HepG2 (cell line): ENCODE results near the gene RNF6. TPM values are rescaled to one million over a fixed set of nuclear protein-coding genes. Genes with fewer than 3 reads are reported as not detected.
A peak's percentile ranks its signal among the peaks of the same experiment; 100 is the strongest.

Experiments
- ATAC-seq: fragments of 200-7000 bp; cut with Tn5 transposase; 3 replicates; pipeline ENCODE4 v1.9.1; 2020; ENCODE audit warnings: mild to moderate bottlenecking, moderate library complexity
- BruUV-seq: library from RNA; stranded (reverse); fragments of 400-500 nt; replicated peaks from 2 replicates; lab custom pipeline; 2021; lab: Mats Ljungman, UMichigan
- CTCF ChIA-PET: fragments of 300-600 bp; formaldehyde crosslinking; extraction: SDS; loops from one replicate; lab custom pipeline; 2021; ENCODE audit warnings: low total read pairs, inconsistent platforms, low intra/inter-chr PET ratio; lab: Yijun Ruan, JAX
- POLR2A ChIA-PET: fragments of 350-600 bp; sonication (Branson Sonifier 250); formaldehyde crosslinking; loops from one replicate; lab custom pipeline; 2020; ENCODE audit warnings: antibody characterized with exemption, inconsistent platforms; lab: Yijun Ruan, JAX
- DNase-seq: peaks from one replicate; pipeline ENCODE4 v3.0.0-alpha.2; 2015; ENCODE audit warnings: low spot score
- FAIRE-seq: peaks from 3 replicates; lab custom pipeline; 2011; peaks lifted over from hg19 to GRCh38; lab: Jason Lieb, UNC
- H2AFZ ChIP-seq: one replicate; pipeline ENCODE4 v1.6.1; 2011; ENCODE audit warnings: low read length, inconsistent platforms
- H3K27ac ChIP-seq: fragments of 300-600 bp; 3 replicates; pipeline ENCODE4 v1.8.0; 2011; ENCODE audit warnings: mixed run types, mild to moderate bottlenecking, mixed read lengths, low read length, inconsistent platforms; ENCODE audit not compliant: insufficient read depth; ENCODE audit errors: extremely low read length
- H3K27me3 ChIP-seq, 2 experiments: fragments of 200-600 bp in 1 of 2; 2 replicates in 1 of 2; 3 replicates in 1 of 2; pipeline versions ENCODE4 v1.6.0 to v1.8.0; 2011; ENCODE audit warnings: low read length in 2 of 2, mild to moderate bottlenecking in 2 of 2, moderate library complexity in 2 of 2, inconsistent platforms in 1 of 2; ENCODE audit not compliant: insufficient read depth in 2 of 2, control insufficient read depth in 1 of 2
- H3K36me3 ChIP-seq, 2 experiments: fragments of 200-600 bp in 1 of 2; replicated peaks in 1 of 2; 2 replicates in 1 of 2; 3 replicates in 1 of 2; pipeline versions ENCODE4 v1.5.1 to v1.8.0; 2011; ENCODE audit warnings: low read length in 2 of 2, inconsistent platforms in 1 of 2; ENCODE audit not compliant: insufficient read depth in 2 of 2, control insufficient read depth in 1 of 2
- H3K4me1 ChIP-seq: 2 replicates; pipeline ENCODE4 v1.5.1; 2012; ENCODE audit warnings: low read length, inconsistent platforms; ENCODE audit not compliant: insufficient read depth
- H3K4me2 ChIP-seq: 2 replicates; pipeline ENCODE4 v1.6.0; 2011; ENCODE audit warnings: low read depth, low read length, inconsistent platforms
- H3K4me3 ChIP-seq, 3 experiments: fragments of 200-600 bp in 1 of 3; sonication (generic), shearing (Covaris generic) in 1 of 3; replicated peaks in 1 of 3; 2 replicates each; pipeline ENCODE4 v1.5.1; 2011 to 2016; ENCODE audit warnings: low read length in 3 of 3, inconsistent platforms in 2 of 3, low read depth in 2 of 3, mild to moderate bottlenecking in 2 of 3, control low read depth in 1 of 3, mixed read lengths in 1 of 3; ENCODE audit not compliant: insufficient read depth in 1 of 3
- H3K79me2 ChIP-seq: one replicate; pipeline ENCODE4 v1.6.1; 2011; ENCODE audit warnings: low read length, inconsistent platforms; ENCODE audit not compliant: insufficient read depth
- H3K9ac ChIP-seq: 2 replicates; pipeline ENCODE4 v1.6.0; 2011; ENCODE audit warnings: mild to moderate bottlenecking, low read depth, low read length, inconsistent platforms; ENCODE audit not compliant: insufficient read depth
- H3K9me3 ChIP-seq: 2 replicates; pipeline ENCODE4 v1.5.1; 2012; ENCODE audit warnings: mild to moderate bottlenecking, low read length
- H4K20me1 ChIP-seq: 2 replicates; pipeline ENCODE4 v1.6.0; 2011; ENCODE audit warnings: inconsistent platforms, mild to moderate bottlenecking, low read length, moderate library complexity; ENCODE audit not compliant: insufficient read depth
- ARID4A ChIP-seq: sonication (generic); formaldehyde crosslinking; IDR thresholded peaks from 2 replicates; pipeline ENCODE4 v1.5.0; 2020; ENCODE audit warnings: mild to moderate bottlenecking, missing genetic modification reagents, borderline replicate concordance
- ATAD3A ChIP-seq: sonication (generic); formaldehyde crosslinking; IDR thresholded peaks from 2 replicates; pipeline ENCODE4 v1.4.0; 2020; ENCODE audit warnings: missing genetic modification reagents
- MTF1 ChIP-seq: sonication (generic); formaldehyde crosslinking; IDR thresholded peaks from 2 replicates; pipeline ENCODE4 v1.5.0; 2020; ENCODE audit warnings: missing genetic modification reagents
- NCOA5 ChIP-seq: sonication (generic); formaldehyde crosslinking; IDR thresholded peaks from 2 replicates; pipeline ENCODE4 v1.4.0; 2020; ENCODE audit warnings: missing genetic modification reagents
- TBL1XR1 ChIP-seq: fragments of 150-350 bp; IDR thresholded peaks from 2 replicates; pipeline ENCODE4 v1.6.1; 2014; ENCODE audit warnings: borderline replicate concordance, low read length; ENCODE audit not compliant: partially characterized antibody
- TCF12 ChIP-seq, 2 experiments: fragments of 450-650 bp in 1 of 2; sonication (generic) in 1 of 2; formaldehyde crosslinking in 1 of 2; IDR thresholded peaks; 2 replicates each; pipeline versions ENCODE4 v1.6.1 to v1.8.0; 2017 to 2022; ENCODE audit warnings: antibody characterized with exemption in 1 of 2, mild to moderate bottlenecking in 1 of 2, missing genetic modification reagents in 1 of 2, moderate library complexity in 1 of 2
- TFAP4 ChIP-seq: sonication (generic); IDR thresholded peaks from 2 replicates; pipeline ENCODE4 v1.6.1; 2016; ENCODE audit warnings: low read depth, borderline replicate concordance
- THYN1 ChIP-seq: sonication (generic); formaldehyde crosslinking; IDR thresholded peaks from 2 replicates; pipeline ENCODE4 v1.8.1; 2023; ENCODE audit warnings: low read depth, mild to moderate bottlenecking, moderate library complexity, missing genetic modification reagents, borderline replicate concordance
- ZBTB2 ChIP-seq: sonication (generic); formaldehyde crosslinking; IDR thresholded peaks from 2 replicates; pipeline ENCODE4 v1.8.0; 2022; ENCODE audit warnings: low read depth, missing genetic modification reagents
- ZFY ChIP-seq: sonication (generic); formaldehyde crosslinking; IDR thresholded peaks from 2 replicates; pipeline ENCODE4 v1.4.0; 2020; ENCODE audit warnings: missing genetic modification reagents
- ZNF263 ChIP-seq: sonication (generic); formaldehyde crosslinking; IDR thresholded peaks from 2 replicates; pipeline ENCODE4 v1.4.0; 2020; ENCODE audit warnings: missing genetic modification reagents
- ZNF282 ChIP-seq: fragments of 450-650 bp; IDR thresholded peaks from 2 replicates; pipeline ENCODE4 v1.6.1; 2018; ENCODE audit not compliant: partially characterized antibody
- ZNF672 ChIP-seq: sonication (generic); formaldehyde crosslinking; IDR thresholded peaks from 2 replicates; pipeline ENCODE4 v1.8.1; 2022; ENCODE audit warnings: missing genetic modification reagents
- ZNF781 ChIP-seq: sonication (generic); formaldehyde crosslinking; IDR thresholded peaks from 2 replicates; pipeline ENCODE4 v1.5.1; 2020; ENCODE audit warnings: borderline replicate concordance, mild to moderate bottlenecking, missing genetic modification reagents; ENCODE audit errors: not compliant biosample characterization
- ZNF788 ChIP-seq: sonication (generic); formaldehyde crosslinking; IDR thresholded peaks from 2 replicates; pipeline ENCODE4 v1.5.0; 2020; ENCODE audit warnings: mild to moderate bottlenecking, missing genetic modification reagents, borderline replicate concordance
- WGBS: methylation state at CpG from one replicate; pipeline ENCODE4 v1.1.6; 2017; ENCODE audit warnings: low lambda C conversion rate; 5-methylcytosine and 5-hydroxymethylcytosine counted together
- in situ Hi-C: cut with HindIII; loops from 2 replicates; pipeline ENCODE4 v1.10.0; 2017; ENCODE audit warnings: low pct_unique_long_range_greater_than_20kb; ENCODE audit not compliant: extremely low pct_ligation_motif_present
- intact Hi-C: fragments of 100-400 bp; cut with micrococcal nuclease; formaldehyde crosslinking; loops from one replicate; pipeline ENCODE4 v1.10.0; 2022; ENCODE audit not compliant: unreplicated experiment
- polyA plus RNA-seq, 8 experiments: library from polyadenylated mRNA; depleted of rRNA in 3 of 8; stranded (reverse) in 7 of 8; unstranded in 1 of 8; fragments of >200 nt; fragmentation: Illumina TruSeq in 4 of 8; extraction: Trizol in 4 of 8; gene quantifications; 2 replicates each; pipeline versions ENCODE4 v1.2.1 to v1.2.3, GENCODE V29; 2011 to 2016; ENCODE audit warnings: low read depth in 4 of 8, missing spikeins in 1 of 8, mixed read lengths in 1 of 8; ENCODE audit not compliant: insufficient read depth in 1 of 8
- total RNA-seq, 5 experiments: library from RNA; depleted of rRNA; stranded (reverse); fragments of >200 nt; fragmentation: Illumina TruSeq; extraction: Trizol; gene quantifications; 2 replicates each; pipeline ENCODE4 v1.2.3, GENCODE V29; 2016; ENCODE audit warnings: low read depth in 1 of 5

RNF6 gene
- total and polyA plus RNA-seq, 2 of the 13 experiments (the other 11 are each of a cell fraction or from before 2014, with no cell fraction given) = 14.6 to 36.8 TPM

GRCh38 chr13:26225896-26226617 lies 3.9 kb upstream of the RNF6 start (continued):
- TF ChIP-seq TCF12 (IDR thresholded peaks at IDR 0.05) (no peak), TCF12 (CRISPR knock-in tag; IDR thresholded peaks at IDR 0.05) (no peak), ZNF672 (CRISPR knock-in tag) (no peak), MTF1 (CRISPR knock-in tag) (no peak), NCOA5 (CRISPR knock-in tag) (no peak), ZNF282 (no peak), TBL1XR1 (no peak)

- Histone ChIP-seq H3K27me3 (no peaks in the 10 kb centered on the region; a peak in 1 of 5 replicates), H3K27ac (peak overlapping the region; percentile 97), H2AFZ (peak overlapping the region; percentile 94), H3K4me1 (peaks cover 27% of the 10 kb centered on the region), H3K36me3 (peaks cover 1 to 7% of the 10 kb centered on the region in 2 experiments; a peak in 3 of 5 replicates), H3K9me3 (no peaks in the 10 kb centered on the region), H4K20me1 (no peaks in the 10 kb centered on the region), H3K4me2 (peak overlapping the region; percentile 80), H3K9ac (peak overlapping the region; percentile 98), H3K4me3 (peak overlapping the region; percentile 95 to 99 (median 97)), H3K79me2 (peaks cover 12% of the 10 kb centered on the region)
- CTCF ChIA-PET = no interaction called here
- ATAC-seq (peak; percentile 72; the same call in 2 of the 3 replicates), FAIRE-seq (no peak), DNase-seq (no peak)
- POLR2A ChIA-PET = interaction anchor here (0.5 to 1.6 kb wide), 12 partner anchors 9 to 1916 kb away, joined by 3 to 5 read pairs (median 4); no protein-coding TSS in a partner anchor
- no TSS peak for BruUV-seq
- intact Hi-C loops = loop anchor here (2.0 kb wide), 1 partner anchor 36 kb away; no protein-coding TSS in a partner anchor
- WGBS = 8% methylated on average over 12 of the region's 16 CpGs
- in situ Hi-C loops = no loop called here
- TF ChIP-seq ZNF263 = no peak
- no peak for TF ChIP-seq ATAD3A
- TF ChIP-seq TFAP4 = no peak
- TF ChIP-seq ARID4A = no peak
- TF ChIP-seq ZNF788 (CRISPR knock-in tag) = no peak
- TF ChIP-seq ZNF781 (CRISPR knock-in tag) = peak; percentile 6
- TF ChIP-seq ZBTB2 (CRISPR knock-in tag) = no peak; the same call in 1 of the 2 replicates
- TF ChIP-seq THYN1 (CRISPR knock-in tag) = no peak
- TF ChIP-seq ZFY (CRISPR knock-in tag) = no peak
These were observed 469 bp upstream of the RNF6 start for GRCh38 chr13:26222520-26223046.
